CD4-positive, alpha-beta memory T cell (primary cell): Measurements from ENCODE around the gene BABAM2. TPM values are rescaled to one million over a fixed set of nuclear protein-coding genes. Genes with fewer than 3 reads are reported as not detected.
A peak's percentile ranks its signal among the peaks of the same experiment; 100 is the strongest.

Experiments
- CTCF ChIA-PET: fragments of 350-600 bp; sonication (Branson Sonifier 250); formaldehyde crosslinking; loops from one replicate; lab custom pipeline; 2021; ENCODE audit warnings: inconsistent platforms; ENCODE audit not compliant: partially characterized antibody; lab: Charles Lee
- POLR2A ChIA-PET: fragments of 350-600 bp; sonication (Branson Sonifier 250); formaldehyde crosslinking; loops from one replicate; lab custom pipeline; 2021; ENCODE audit not compliant: partially characterized antibody; lab: Charles Lee
- DNase-seq, 5 donors: peaks; one replicate each; pipeline versions ENCODE4 v3.0.0 to v3.0.0-alpha.2; 2020 to 2022; ENCODE audit warnings: mixed read lengths in 1 of 5
- H3K27ac ChIP-seq: one replicate; pipeline ENCODE4 v1.7.0; 2013; ENCODE audit warnings: low read depth, low read length
- H3K27me3 ChIP-seq: 2 replicates; pipeline ENCODE4 v1.7.0; 2013; ENCODE audit warnings: mild to moderate bottlenecking, low read length, moderate library complexity; ENCODE audit not compliant: insufficient read depth
- H3K36me3 ChIP-seq: 2 replicates; pipeline ENCODE4 v1.7.0; 2013; ENCODE audit warnings: mild to moderate bottlenecking, low read length, moderate library complexity; ENCODE audit not compliant: insufficient read depth
- H3K4me1 ChIP-seq: 2 replicates; pipeline ENCODE4 v1.7.0; 2013; ENCODE audit warnings: mild to moderate bottlenecking, low read length, moderate library complexity; ENCODE audit not compliant: insufficient read depth
- H3K4me3 ChIP-seq, 2 donors: one replicate each; pipeline ENCODE4 v1.7.0; 2013; ENCODE audit warnings: low read length in 2 of 2, mild to moderate bottlenecking in 1 of 2
- H3K9me3 ChIP-seq, 2 donors: one replicate each; pipeline ENCODE4 v1.7.0; 2013; ENCODE audit warnings: low read length in 2 of 2, control low read depth in 1 of 2; ENCODE audit not compliant: control insufficient read depth in 1 of 2
- H3K27ac Mint-ChIP-seq, 7 donors: one replicate each; pipeline ENCODE4 v1.8.0; 2020 to 2021; ENCODE audit warnings: mixed read lengths in 7 of 7, mild to moderate bottlenecking in 6 of 7, inconsistent platforms in 3 of 7, moderate library complexity in 3 of 7
- H3K27me3 Mint-ChIP-seq, 2 donors: one replicate each; pipeline ENCODE4 v1.8.0; 2020 to 2021; ENCODE audit warnings: mixed read lengths in 2 of 2
- H3K36me3 Mint-ChIP-seq, 2 donors: one replicate each; pipeline ENCODE4 v1.8.0; 2020 to 2021; ENCODE audit warnings: mixed read lengths in 2 of 2, inconsistent platforms in 1 of 2, mild to moderate bottlenecking in 1 of 2
- H3K4me1 Mint-ChIP-seq, 4 donors: one replicate each; pipeline ENCODE4 v1.8.0; 2020 to 2021; ENCODE audit warnings: mixed read lengths in 4 of 4, mild to moderate bottlenecking in 1 of 4
- H3K4me3 Mint-ChIP-seq, 8 donors: one replicate each; pipeline ENCODE4 v1.8.0; 2020 to 2021; ENCODE audit warnings: mixed read lengths in 8 of 8, mild to moderate bottlenecking in 7 of 8, moderate library complexity in 6 of 8, inconsistent platforms in 3 of 8
- H3K9me3 Mint-ChIP-seq, 8 donors: one replicate each; pipeline ENCODE4 v1.8.0; 2020 to 2021; ENCODE audit warnings: mixed read lengths in 8 of 8, mild to moderate bottlenecking in 5 of 8, inconsistent platforms in 3 of 8, moderate library complexity in 1 of 8
- intact Hi-C: fragments of 100-400 bp; cut with micrococcal nuclease; formaldehyde crosslinking; loops from one replicate; pipeline ENCODE4 v1.15.1; 2023
- polyA plus RNA-seq, 2 donors: library from polyadenylated mRNA; unstranded; fragments of 300-500 nt; fragmentation: Illumina TruSeq; gene quantifications; one replicate each; pipeline ENCODE4 v1.2.3, GENCODE V29; 2021
- total RNA-seq, 2 experiments: library from RNA; stranded (reverse); gene quantifications; one replicate each; pipeline ENCODE4 v1.2.3, GENCODE V29; 2021

The BABAM2 gene
- total and polyA plus RNA-seq, 4 experiments from 2014 or later, result 37.3 to 60.1 (median 48.2) TPM

DNA sequence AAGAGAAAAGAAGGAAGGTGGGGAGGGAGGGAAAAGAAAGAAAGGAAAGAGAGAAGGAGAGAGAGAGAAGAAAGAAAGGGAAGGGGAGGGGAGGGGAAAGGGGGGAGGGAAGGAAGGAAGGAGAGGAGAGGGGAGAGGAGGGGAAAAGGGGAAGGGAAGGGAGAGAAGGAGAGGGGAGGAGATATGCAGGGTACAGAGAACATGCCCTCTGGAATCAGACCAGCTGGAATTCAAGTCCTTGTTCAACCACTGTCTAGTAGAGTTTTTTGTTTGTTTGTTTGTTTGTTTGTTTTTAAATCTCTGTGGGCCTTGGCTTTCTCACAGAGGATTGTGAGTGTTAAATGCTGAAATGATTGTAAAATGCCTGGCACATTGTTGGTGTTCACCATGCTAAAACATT, 424.4 kb downstream of the BABAM2 start:
- Histone ChIP-seq H3K4me3 (no peak overlapping the region), H3K36me3 (no peaks in the 10 kb centered on the region), H3K4me1 (no peaks in the 10 kb centered on the region), H3K27ac (no peak overlapping the region), H3K27me3 (no peaks in the 10 kb centered on the region), H3K9me3 (no peaks in the 10 kb centered on the region)
- Mint-ChIP-seq H3K36me3 (peaks cover 7 to 16% of the 10 kb centered on the region in 2 donors), H3K27me3 (no peaks in the 10 kb centered on the region), H3K4me1 (peaks cover 0 to 5% (median under 1%) of the 10 kb centered on the region in 4 donors), H3K4me3 (no peak overlapping the region), H3K27ac (peak overlapping the region in 1 of 7 donors; percentile 23), H3K9me3 (no peaks in the 10 kb centered on the region)
- ChIA-PET POLR2A (no interaction called here), CTCF (no interaction called here)
- intact Hi-C loops, result no loop called here
- DNase-seq, result no peak

DNA sequence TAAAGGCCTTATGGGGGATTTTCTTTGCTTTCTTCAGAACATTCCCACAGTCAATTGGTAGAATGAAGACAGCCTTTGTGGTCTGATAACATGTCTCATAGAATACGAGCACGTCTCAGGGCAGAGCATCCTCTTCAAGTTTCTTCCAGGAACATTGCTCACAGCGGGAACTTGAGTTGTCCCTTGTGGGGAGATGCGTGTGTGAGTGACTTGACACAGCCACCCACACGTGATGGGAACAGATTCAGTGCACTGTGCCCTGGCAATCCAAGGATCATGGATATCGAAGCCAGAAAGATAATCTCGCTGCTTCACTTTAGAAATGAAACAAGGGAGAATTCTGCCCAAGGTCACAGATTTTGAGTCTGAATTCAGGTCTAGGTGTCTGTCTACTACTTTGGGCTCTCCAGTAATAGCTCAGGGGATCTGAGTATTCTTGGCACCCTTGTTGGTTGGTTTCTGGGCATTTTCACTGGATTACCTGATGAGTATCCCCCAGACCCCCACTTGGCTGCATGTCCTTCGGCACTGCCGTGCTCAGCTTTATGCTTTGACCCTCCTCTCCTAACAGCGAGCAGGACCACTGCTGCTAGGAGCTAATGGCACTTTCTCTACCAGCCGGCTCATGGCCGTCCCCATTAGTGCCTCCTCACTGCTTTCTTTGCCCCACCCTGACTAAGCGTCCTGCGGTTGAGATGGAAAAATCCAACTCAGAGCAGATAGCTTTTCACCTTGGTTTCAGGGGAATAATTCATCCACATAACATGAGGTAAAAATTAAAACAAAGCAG, 426.2 kb downstream of the BABAM2 start:
- ChIA-PET POLR2A (no interaction called here), CTCF (no interaction called here)
- Histone ChIP-seq H3K27me3 (no peaks in the 10 kb centered on the region), H3K4me1 (no peaks in the 10 kb centered on the region), H3K27ac (no peak overlapping the region), H3K36me3 (no peaks in the 10 kb centered on the region), H3K9me3 (no peaks in the 10 kb centered on the region), H3K4me3 (no peak overlapping the region)
- H3K27me3 Mint-ChIP-seq, result no peaks in the 10 kb centered on the region
- peaks cover under 1 to 11% of the 10 kb centered on the region in 2 donors for H3K36me3 Mint-ChIP-seq
- H3K9me3 Mint-ChIP-seq, result no peaks in the 10 kb centered on the region
- H3K27ac Mint-ChIP-seq, result no peak overlapping the region
- intact Hi-C loops, result no loop called here
- H3K4me3 Mint-ChIP-seq, result no peak overlapping the region
- no peak for DNase-seq
- H3K4me1 Mint-ChIP-seq, result peaks cover 0 to 5% (median under 1%) of the 10 kb centered on the region in 4 donors

DNA sequence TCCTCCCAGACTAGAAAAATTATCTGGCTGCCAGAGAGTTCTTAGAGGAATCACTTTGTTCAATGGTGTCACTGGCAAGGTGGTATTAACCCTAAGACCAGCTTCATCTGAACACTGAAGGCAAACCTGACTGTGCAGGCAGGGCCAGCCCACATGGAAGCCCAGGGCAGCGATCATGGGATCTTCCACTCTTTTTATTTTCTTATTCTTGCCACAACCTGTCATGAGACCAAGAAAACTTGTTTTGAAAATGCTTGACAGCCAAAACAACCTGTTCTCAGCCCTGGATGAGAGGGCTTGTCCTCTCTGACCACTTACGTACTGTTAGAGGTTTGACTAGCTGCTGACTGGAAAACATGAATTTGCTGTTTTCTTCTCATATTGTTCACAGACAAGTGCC, 426.9 kb downstream of the BABAM2 start:
- Mint-ChIP-seq H3K36me3 (peaks cover 0 to 10% of the 10 kb centered on the region in 2 donors), H3K4me1 (peaks cover 0 to 2% (median under 1%) of the 10 kb centered on the region in 4 donors), H3K9me3 (no peaks in the 10 kb centered on the region), H3K4me3 (no peak overlapping the region), H3K27me3 (no peaks in the 10 kb centered on the region), H3K27ac (no peak overlapping the region)
- Histone ChIP-seq H3K27me3 (no peaks in the 10 kb centered on the region), H3K27ac (no peak overlapping the region), H3K4me3 (no peak overlapping the region), H3K36me3 (no peaks in the 10 kb centered on the region), H3K9me3 (no peaks in the 10 kb centered on the region), H3K4me1 (no peaks in the 10 kb centered on the region)
- intact Hi-C loops, result no loop called here
- ChIA-PET POLR2A (no interaction called here), CTCF (no interaction called here)
- no peak for DNase-seq

DNA sequence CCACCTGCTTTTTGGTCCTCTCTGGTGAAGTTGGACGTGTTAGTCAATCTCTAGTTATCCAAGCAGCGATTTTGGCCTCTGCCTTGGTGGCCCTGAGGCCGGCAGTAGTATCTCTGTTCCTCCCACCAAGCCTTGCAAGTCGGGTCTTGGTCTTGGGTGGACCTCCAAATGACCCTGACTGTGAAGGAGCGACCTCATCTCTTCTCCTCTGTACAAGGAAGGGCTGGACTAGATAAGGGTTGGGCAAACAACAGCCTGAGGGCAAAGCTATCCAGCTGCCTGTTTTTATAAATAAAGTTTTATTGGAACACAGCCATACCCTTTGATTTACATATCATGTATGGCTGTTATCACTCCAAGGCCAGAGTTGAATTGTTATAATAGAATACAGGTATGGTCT, 427.5 kb downstream of the BABAM2 start:
- DNase-seq, result no peak
- no peak overlapping the region for H3K4me3 Mint-ChIP-seq
- H3K9me3 Mint-ChIP-seq, result no peaks in the 10 kb centered on the region
- peaks cover 0 to 8% of the 10 kb centered on the region in 2 donors for H3K36me3 Mint-ChIP-seq
- ChIA-PET CTCF (no interaction called here), POLR2A (no interaction called here)
- no peaks in the 10 kb centered on the region for H3K36me3 ChIP-seq
- no peak overlapping the region for H3K27ac ChIP-seq
- no peaks in the 10 kb centered on the region for H3K4me1 ChIP-seq
- intact Hi-C loops, result no loop called here
- peak overlapping the region in 1 of 7 donors; percentile 7 for H3K27ac Mint-ChIP-seq
- H3K4me1 Mint-ChIP-seq, result peaks cover 0 to 2% (median 0%) of the 10 kb centered on the region in 4 donors
- H3K27me3 ChIP-seq, result no peaks in the 10 kb centered on the region
- no peaks in the 10 kb centered on the region for H3K9me3 ChIP-seq
- no peak overlapping the region for H3K4me3 ChIP-seq
- no peaks in the 10 kb centered on the region for H3K27me3 Mint-ChIP-seq

DNA sequence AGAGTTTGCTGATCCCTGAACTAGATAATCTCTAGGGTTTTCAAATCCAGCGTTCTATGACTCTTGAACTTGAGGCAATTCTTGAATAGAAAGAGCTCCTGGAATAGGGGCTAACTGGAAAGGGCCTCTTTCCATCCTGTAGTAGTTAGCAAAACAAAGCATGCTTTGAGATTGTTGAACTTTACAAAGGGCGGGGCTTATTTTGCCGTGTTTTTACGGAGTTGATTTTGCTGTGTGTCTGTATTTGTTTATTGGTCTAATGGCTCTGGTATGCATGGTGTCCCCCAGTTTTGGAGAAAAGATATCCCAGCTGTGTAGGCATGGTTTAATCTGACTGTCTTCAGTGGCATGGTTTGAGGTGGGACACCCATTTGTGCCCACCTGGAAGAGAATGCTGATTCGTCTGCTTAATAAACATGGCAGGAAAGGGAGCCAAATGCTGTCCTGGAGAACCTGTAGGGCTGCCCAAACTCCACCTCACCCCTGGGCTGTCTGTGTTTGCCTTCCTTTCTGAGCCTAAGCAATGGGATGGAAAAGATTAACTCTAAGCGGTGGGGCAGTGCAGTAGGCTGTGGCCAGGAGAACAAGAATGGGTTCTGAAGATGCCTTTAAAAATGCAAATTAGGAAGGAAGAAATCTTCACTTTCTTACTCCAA, 428.1 kb downstream of the BABAM2 start:
- peak overlapping the region in 2 of 7 donors; percentile 7 to 72 for H3K27ac Mint-ChIP-seq
- Histone ChIP-seq H3K4me3 (no peak overlapping the region), H3K9me3 (no peaks in the 10 kb centered on the region), H3K27me3 (no peaks in the 10 kb centered on the region), H3K4me1 (no peaks in the 10 kb centered on the region), H3K36me3 (no peaks in the 10 kb centered on the region), H3K27ac (no peak overlapping the region)
- H3K36me3 Mint-ChIP-seq, result peaks cover 0 to 4% of the 10 kb centered on the region in 2 donors
- H3K4me1 Mint-ChIP-seq, result peaks cover 0 to 2% (median 0%) of the 10 kb centered on the region in 4 donors
- H3K9me3 Mint-ChIP-seq, result no peaks in the 10 kb centered on the region
- no peak overlapping the region for H3K4me3 Mint-ChIP-seq
- no peaks in the 10 kb centered on the region for H3K27me3 Mint-ChIP-seq
- intact Hi-C loops, result no loop called here
- POLR2A ChIA-PET, result no interaction called here
- no peak for DNase-seq
- CTCF ChIA-PET, result no interaction called here

DNA sequence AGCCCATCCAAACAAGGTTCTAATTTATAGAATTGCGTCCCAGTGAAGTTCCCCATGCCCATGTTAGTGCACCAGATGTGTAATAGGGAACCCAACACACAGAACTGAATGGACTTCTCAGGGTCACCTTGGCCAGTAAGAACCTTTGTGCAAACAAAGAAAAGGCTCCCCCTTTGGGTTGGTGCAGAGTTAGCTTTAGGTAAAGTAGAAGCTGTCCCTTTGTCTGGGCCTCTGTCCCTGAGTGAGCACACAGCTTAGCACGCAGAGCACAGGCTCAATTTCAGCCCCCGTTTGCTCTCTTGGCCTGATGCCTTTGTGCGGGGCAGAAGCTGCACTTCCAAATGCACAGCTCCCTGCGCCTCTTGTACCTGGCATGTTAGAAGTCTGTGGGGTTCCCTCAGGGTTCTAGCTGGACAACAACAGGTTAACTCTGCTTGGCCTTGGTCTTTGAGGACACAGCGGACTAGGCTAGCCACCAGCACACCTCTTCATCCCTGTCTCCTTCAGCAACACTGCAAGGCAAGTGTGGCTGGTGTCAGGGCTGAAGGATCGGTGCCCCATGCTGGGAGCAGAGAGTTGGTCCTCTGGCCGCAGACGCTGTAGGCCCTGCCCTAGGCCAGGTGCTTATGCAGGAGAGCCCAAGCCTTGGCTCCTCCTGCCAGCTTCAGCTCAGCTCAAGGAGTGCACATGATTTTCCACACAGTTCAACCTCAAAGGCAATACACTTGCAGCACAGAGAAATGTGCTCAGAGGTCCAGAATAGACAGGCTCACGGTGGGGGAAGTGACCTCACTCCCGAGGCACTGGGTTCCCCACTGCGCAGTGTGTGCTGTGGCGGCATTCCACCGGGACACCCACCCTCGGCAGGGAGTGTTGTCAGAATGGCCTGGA, 428.8 kb downstream of the BABAM2 start:
- Histone ChIP-seq H3K27ac (no peak overlapping the region), H3K27me3 (no peaks in the 10 kb centered on the region), H3K9me3 (no peaks in the 10 kb centered on the region), H3K4me3 (no peak overlapping the region), H3K36me3 (no peaks in the 10 kb centered on the region), H3K4me1 (no peaks in the 10 kb centered on the region)
- Mint-ChIP-seq H3K27me3 (no peaks in the 10 kb centered on the region), H3K4me1 (peaks cover 0 to 2% (median 0%) of the 10 kb centered on the region in 4 donors), H3K36me3 (peaks cover 0 to 4% of the 10 kb centered on the region in 2 donors), H3K9me3 (no peaks in the 10 kb centered on the region), H3K27ac (no peak overlapping the region), H3K4me3 (no peak overlapping the region)
- ChIA-PET POLR2A (no interaction called here), CTCF (no interaction called here)
- intact Hi-C loops, result no loop called here
- no peak for DNase-seq

DNA sequence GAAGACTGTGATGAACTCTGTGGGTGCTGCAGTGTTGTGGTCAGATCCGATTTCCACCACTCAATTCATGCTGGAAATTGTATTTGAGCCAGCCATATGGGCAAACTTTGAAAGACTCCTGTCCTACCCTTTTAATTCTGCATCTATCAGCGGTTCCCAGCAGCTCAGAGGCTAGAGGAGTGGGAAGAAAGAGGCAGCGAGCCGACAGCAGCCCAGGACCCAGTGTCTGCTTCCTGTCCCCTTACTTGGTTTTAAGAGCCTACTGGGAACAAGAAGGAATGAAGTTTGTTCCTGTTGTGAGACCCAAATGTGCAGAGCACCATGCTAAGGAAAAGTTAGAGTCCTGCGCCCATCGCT, 429.5 kb downstream of the BABAM2 start:
- ChIA-PET POLR2A (no interaction called here), CTCF (no interaction called here)
- DNase-seq, result no peak
- H3K4me3 Mint-ChIP-seq, result no peak overlapping the region
- Histone ChIP-seq H3K9me3 (no peaks in the 10 kb centered on the region), H3K4me1 (no peaks in the 10 kb centered on the region), H3K27ac (no peak overlapping the region), H3K36me3 (no peaks in the 10 kb centered on the region), H3K27me3 (no peaks in the 10 kb centered on the region), H3K4me3 (no peak overlapping the region)
- H3K9me3 Mint-ChIP-seq, result no peaks in the 10 kb centered on the region
- H3K4me1 Mint-ChIP-seq, result peaks cover 0 to 2% (median under 1%) of the 10 kb centered on the region in 4 donors
- H3K27ac Mint-ChIP-seq, result peak overlapping the region in 1 of 7 donors; percentile 29
- no peaks in the 10 kb centered on the region for H3K27me3 Mint-ChIP-seq
- H3K36me3 Mint-ChIP-seq, result peaks cover 0 to 4% of the 10 kb centered on the region in 2 donors
- intact Hi-C loops, result no loop called here
